Liver (tissue), 3 donors: ENCODE results near the gene PHTF2.

Experiments
- CTCF ChIP-seq: fragments of 150-350 bp; IDR thresholded peaks from 2 replicates; pipeline ENCODE4 v1.5.1; 2017; ENCODE audit warnings: improper control_type of control experiment, low read depth, low read length; ENCODE audit not compliant: missing input control
- EGR1 ChIP-seq, 2 donors: IDR thresholded peaks; 2 replicates each; pipeline ENCODE4 v1.6.1; 2016 to 2018; ENCODE audit warnings: antibody characterized with exemption in 2 of 2, low read depth in 2 of 2
- JUND ChIP-seq, 2 donors: IDR thresholded peaks; 2 replicates each; pipeline ENCODE4 v1.6.1; 2016; ENCODE audit warnings: antibody characterized with exemption in 2 of 2
- MAX ChIP-seq: IDR thresholded peaks from 2 replicates; pipeline ENCODE4 v1.6.1; 2016; ENCODE audit warnings: antibody characterized with exemption
- RAD21 ChIP-seq, 2 donors: IDR thresholded peaks; 2 replicates each; pipeline ENCODE4 v1.6.1; 2016; ENCODE audit warnings: antibody characterized with exemption in 2 of 2, mild to moderate bottlenecking in 2 of 2
- RXRA ChIP-seq, 2 donors: IDR thresholded peaks; 2 replicates each; pipeline ENCODE4 v1.6.1; 2017 to 2018; ENCODE audit warnings: antibody characterized with exemption in 2 of 2, mild to moderate bottlenecking in 1 of 2
- SP1 ChIP-seq: IDR thresholded peaks from 2 replicates; pipeline ENCODE4 v1.6.1; 2018; ENCODE audit warnings: antibody characterized with exemption, mild to moderate bottlenecking
- TAF1 ChIP-seq: conservative IDR thresholded peaks from 2 replicates; pipeline ENCODE4 v1.6.1; 2016; ENCODE audit warnings: antibody characterized with exemption, mild to moderate bottlenecking
- YY1 ChIP-seq: IDR thresholded peaks from 2 replicates; pipeline ENCODE4 v1.6.1; 2016; ENCODE audit warnings: antibody characterized with exemption, mild to moderate bottlenecking
- TF ChIP-seq, protein P1 (sequence below): IDR thresholded peaks from 2 replicates; pipeline ENCODE4 v1.6.1; 2016; ENCODE audit warnings: antibody characterized with exemption, mild to moderate bottlenecking
- TF ChIP-seq, protein P2 (sequence below): IDR thresholded peaks from 2 replicates; pipeline ENCODE4 v1.6.1; 2016; ENCODE audit warnings: antibody characterized with exemption
- donor health status: healthy.
- donor health status: healthy.

GRCh38 chr7:77819021-77819420, 20.4 kb downstream of the PHTF2 start:
- TF ChIP-seq CTCF, result no peak
- no peak for TF ChIP-seq RAD21 (IDR thresholded peaks at IDR 0.05)
- no peak for TF ChIP-seq RXRA (IDR thresholded peaks at IDR 0.05)
- TF ChIP-seq, protein P1, sequence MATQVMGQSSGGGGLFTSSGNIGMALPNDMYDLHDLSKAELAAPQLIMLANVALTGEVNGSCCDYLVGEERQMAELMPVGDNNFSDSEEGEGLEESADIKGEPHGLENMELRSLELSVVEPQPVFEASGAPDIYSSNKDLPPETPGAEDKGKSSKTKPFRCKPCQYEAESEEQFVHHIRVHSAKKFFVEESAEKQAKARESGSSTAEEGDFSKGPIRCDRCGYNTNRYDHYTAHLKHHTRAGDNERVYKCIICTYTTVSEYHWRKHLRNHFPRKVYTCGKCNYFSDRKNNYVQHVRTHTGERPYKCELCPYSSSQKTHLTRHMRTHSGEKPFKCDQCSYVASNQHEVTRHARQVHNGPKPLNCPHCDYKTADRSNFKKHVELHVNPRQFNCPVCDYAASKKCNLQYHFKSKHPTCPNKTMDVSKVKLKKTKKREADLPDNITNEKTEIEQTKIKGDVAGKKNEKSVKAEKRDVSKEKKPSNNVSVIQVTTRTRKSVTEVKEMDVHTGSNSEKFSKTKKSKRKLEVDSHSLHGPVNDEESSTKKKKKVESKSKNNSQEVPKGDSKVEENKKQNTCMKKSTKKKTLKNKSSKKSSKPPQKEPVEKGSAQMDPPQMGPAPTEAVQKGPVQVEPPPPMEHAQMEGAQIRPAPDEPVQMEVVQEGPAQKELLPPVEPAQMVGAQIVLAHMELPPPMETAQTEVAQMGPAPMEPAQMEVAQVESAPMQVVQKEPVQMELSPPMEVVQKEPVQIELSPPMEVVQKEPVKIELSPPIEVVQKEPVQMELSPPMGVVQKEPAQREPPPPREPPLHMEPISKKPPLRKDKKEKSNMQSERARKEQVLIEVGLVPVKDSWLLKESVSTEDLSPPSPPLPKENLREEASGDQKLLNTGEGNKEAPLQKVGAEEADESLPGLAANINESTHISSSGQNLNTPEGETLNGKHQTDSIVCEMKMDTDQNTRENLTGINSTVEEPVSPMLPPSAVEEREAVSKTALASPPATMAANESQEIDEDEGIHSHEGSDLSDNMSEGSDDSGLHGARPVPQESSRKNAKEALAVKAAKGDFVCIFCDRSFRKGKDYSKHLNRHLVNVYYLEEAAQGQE, result no peak
- no peak for TF ChIP-seq EGR1 (IDR thresholded peaks at IDR 0.05; ENCODE audit: low read depth in 2 of 2)
- TF ChIP-seq, protein P2, sequence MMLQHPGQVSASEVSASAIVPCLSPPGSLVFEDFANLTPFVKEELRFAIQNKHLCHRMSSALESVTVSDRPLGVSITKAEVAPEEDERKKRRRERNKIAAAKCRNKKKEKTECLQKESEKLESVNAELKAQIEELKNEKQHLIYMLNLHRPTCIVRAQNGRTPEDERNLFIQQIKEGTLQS, result no peak
- no peak for TF ChIP-seq YY1
- TF ChIP-seq JUND (IDR thresholded peaks at IDR 0.05), result no peak
- no peak for TF ChIP-seq MAX
- TF ChIP-seq TAF1, result no peak
- no peak for TF ChIP-seq SP1
